K562 (cell line): ENCODE results near the gene SAE1. TPM values are rescaled to one million over a fixed set of nuclear protein-coding genes. Genes with fewer than 3 reads are reported as not detected.

Experiments used
- ARID3B ChIP-seq: fragments of 250-450 bp; sonication (Bioruptor Pico); IDR thresholded peaks from 2 replicates; pipeline ENCODE4 v1.4.0; 2020; ENCODE audit warnings: borderline replicate concordance
- BHLHE40 ChIP-seq: IDR thresholded peaks from 2 replicates; pipeline ENCODE4 v1.6.1; 2011; ENCODE audit warnings: low read length, improper control_type of control experiment
- E2F8 ChIP-seq: fragments of 450-650 bp; IDR thresholded peaks from 2 replicates; pipeline ENCODE4 v1.7.1; 2018; ENCODE audit warnings: mild to moderate bottlenecking, low read depth; ENCODE audit not compliant: partially characterized antibody
- HDGF ChIP-seq: fragments of 450-650 bp; IDR thresholded peaks from 2 replicates; pipeline ENCODE4 v1.6.1; 2016
- HEY1 ChIP-seq: fragments of 250-450 bp; sonication (Bioruptor Pico); IDR thresholded peaks from 2 replicates; pipeline ENCODE4 v1.5.0; 2020; ENCODE audit warnings: mild to moderate bottlenecking, moderate library complexity, borderline replicate concordance
- MAFG ChIP-seq: fragments of 450-650 bp; conservative IDR thresholded peaks from 2 replicates; pipeline ENCODE4 v1.6.1; 2016; ENCODE audit warnings: missing genetic modification characterization, missing compliant biosample characterization
- NR4A1 ChIP-seq, 2 experiments: fragments of 250-450 bp in 1 of 2; fragments of 450-650 bp in 1 of 2; sonication (Bioruptor Pico) in 1 of 2; IDR thresholded peaks; 2 replicates each; pipeline versions ENCODE4 v1.4.0 to v1.6.1; 2016 to 2020; ENCODE audit warnings: mild to moderate bottlenecking in 2 of 2, missing compliant biosample characterization in 1 of 2, missing genetic modification characterization in 1 of 2, moderate library complexity in 1 of 2
- POU5F1 ChIP-seq: fragments of 150-350 bp; IDR thresholded peaks from 2 replicates; pipeline ENCODE4 v1.6.1; 2014; ENCODE audit warnings: borderline replicate concordance, low read length, low read depth, mild to moderate bottlenecking; ENCODE audit not compliant: partially characterized antibody
- PURB ChIP-seq: sonication (generic); formaldehyde crosslinking; IDR thresholded peaks from 2 replicates; pipeline ENCODE4 v1.9.0; 2021; ENCODE audit warnings: low read depth, mild to moderate bottlenecking, missing genetic modification reagents
- THRB ChIP-seq: fragments of 450-650 bp; formaldehyde crosslinking; conservative IDR thresholded peaks from 2 replicates; pipeline ENCODE4 v1.4.0; 2022; ENCODE audit warnings: mild to moderate bottlenecking, missing genetic modification characterization
- XRCC3 ChIP-seq: fragments of 450-650 bp; IDR thresholded peaks from 2 replicates; pipeline ENCODE4 v1.6.1; 2017; ENCODE audit warnings: mild to moderate bottlenecking, moderate library complexity
- ZBTB5 ChIP-seq: fragments of 450-650 bp; IDR thresholded peaks from 2 replicates; pipeline ENCODE4 v1.6.1; 2017; ENCODE audit warnings: antibody characterized with exemption
- ZNF140 ChIP-seq: fragments of 250-450 bp; sonication (Bioruptor Pico); IDR thresholded peaks from 2 replicates; pipeline ENCODE4 v1.8.0; 2021; ENCODE audit warnings: moderate library complexity, mild to moderate bottlenecking, inconsistent platforms
- ZNF395 ChIP-seq: fragments of 200-800 bp; sonication (Bioruptor generic); IDR thresholded peaks from 2 replicates; pipeline ENCODE4 v1.6.1; 2017; ENCODE audit warnings: missing genetic modification characterization, missing compliant biosample characterization
- polyA plus RNA-seq, 8 experiments: library from polyadenylated mRNA; depleted of rRNA in 4 of 8; stranded (reverse) in 5 of 8; unstranded in 3 of 8; fragments of >200 nt; fragmentation: Nextera tagmentation in 2 of 8; fragmentation: Illumina TruSeq in 1 of 8; extraction: Ambion mirVana in 2 of 8; extraction: Trizol in 1 of 8; gene quantifications; 2 replicates each; pipeline versions ENCODE4 v1.2.1 to v1.2.3, GENCODE V29; 2011 to 2014; ENCODE audit warnings: inconsistent platforms in 1 of 8, missing spikeins in 1 of 8
- total RNA-seq, 7 experiments: library from RNA; depleted of rRNA in 6 of 7; stranded (reverse); fragments of >200 nt in 6 of 7; fragmentation: Illumina TruSeq in 2 of 7; extraction: Trizol in 2 of 7; gene quantifications; 2 replicates each; pipeline versions ENCODE4 v1.2.1 to v1.2.3, GENCODE V29; 2011 to 2021; ENCODE audit warnings: low replicate concordance in 1 of 7
- TF ChIP-seq, protein P1 (sequence below): fragments of 450-650 bp; IDR thresholded peaks from 2 replicates; pipeline ENCODE4 v1.6.1; 2016; ENCODE audit warnings: low read depth, mild to moderate bottlenecking, moderate library complexity
- TF ChIP-seq, protein P2 (sequence below): fragments of 250-450 bp; sonication (Bioruptor Pico); IDR thresholded peaks from 2 replicates; pipeline ENCODE4 v1.5.0; 2021

SAE1 gene
- total and polyA plus RNA-seq, 9 of the 15 experiments (the other 6 are each of a cell fraction or from before 2014, with no cell fraction given) = 82.8 to 299 (median 217) TPM

DNA sequence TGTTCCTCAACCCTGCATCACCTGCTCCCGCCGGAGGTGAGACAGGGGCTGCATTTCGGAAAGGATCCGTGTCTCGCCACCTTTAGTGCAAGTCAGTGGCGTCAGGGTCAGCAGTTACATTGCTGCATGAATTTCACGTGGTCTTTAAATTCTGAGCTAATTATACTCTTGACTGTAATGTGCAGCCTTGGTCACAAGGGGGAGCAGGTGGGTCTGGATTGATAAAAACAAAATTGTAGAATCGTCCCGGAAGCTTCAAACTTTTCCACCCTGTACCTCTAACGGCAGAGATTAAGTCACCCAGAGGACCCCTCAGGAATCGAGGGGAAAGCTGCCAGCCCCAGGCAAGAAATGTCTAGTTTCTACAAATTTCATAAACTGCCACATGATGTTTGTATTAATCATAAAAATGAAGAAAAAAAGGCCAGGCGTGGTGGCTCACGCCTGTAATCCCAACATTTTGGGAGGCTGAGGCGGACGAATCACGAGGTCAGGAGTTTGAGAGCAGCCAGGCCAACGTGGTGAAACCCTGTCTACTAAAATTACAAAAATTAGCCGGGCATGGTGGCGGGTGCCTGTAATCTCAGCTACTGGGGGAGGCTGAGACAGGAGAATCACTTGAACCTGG lies 80.2 kb downstream of the SAE1 start (continued):
- no peak for TF ChIP-seq HDGF
- 0 out of 2 replicates have a peak, but pooled peaks have one; percentile 62 for TF ChIP-seq ZNF140 (CRISPR knock-in tag)
- TF ChIP-seq, protein P1, sequence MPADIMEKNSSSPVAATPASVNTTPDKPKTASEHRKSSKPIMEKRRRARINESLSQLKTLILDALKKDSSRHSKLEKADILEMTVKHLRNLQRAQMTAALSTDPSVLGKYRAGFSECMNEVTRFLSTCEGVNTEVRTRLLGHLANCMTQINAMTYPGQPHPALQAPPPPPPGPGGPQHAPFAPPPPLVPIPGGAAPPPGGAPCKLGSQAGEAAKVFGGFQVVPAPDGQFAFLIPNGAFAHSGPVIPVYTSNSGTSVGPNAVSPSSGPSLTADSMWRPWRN = no peak
- peak; percentile 93 for TF ChIP-seq ZNF395 (CRISPR knock-in tag)
- no peak for TF ChIP-seq PURB
- TF ChIP-seq THRB = no peak; the same call in 1 of the 2 replicates
- TF ChIP-seq E2F8 = peak; percentile 25
- TF ChIP-seq ZBTB5 = no peak
- TF ChIP-seq NR4A1 (CRISPR knock-in tag; IDR thresholded peaks at IDR 0.05) = no peak
- TF ChIP-seq NR4A1 (tag; IDR thresholded peaks at IDR 0.05) = peak; percentile 88
- TF ChIP-seq MAFG (tag) = 0 out of 2 replicates have a peak, but pooled peaks have one; percentile 5
- TF ChIP-seq XRCC3 = no peak
- 0 out of 2 replicates have a peak, but pooled peaks have one; percentile 3 for TF ChIP-seq ARID3B (CRISPR knock-in tag)
- no peak for TF ChIP-seq BHLHE40
- TF ChIP-seq POU5F1 = no peak
- TF ChIP-seq HEY1 (CRISPR knock-in tag) = no peak
- TF ChIP-seq, protein P2, sequence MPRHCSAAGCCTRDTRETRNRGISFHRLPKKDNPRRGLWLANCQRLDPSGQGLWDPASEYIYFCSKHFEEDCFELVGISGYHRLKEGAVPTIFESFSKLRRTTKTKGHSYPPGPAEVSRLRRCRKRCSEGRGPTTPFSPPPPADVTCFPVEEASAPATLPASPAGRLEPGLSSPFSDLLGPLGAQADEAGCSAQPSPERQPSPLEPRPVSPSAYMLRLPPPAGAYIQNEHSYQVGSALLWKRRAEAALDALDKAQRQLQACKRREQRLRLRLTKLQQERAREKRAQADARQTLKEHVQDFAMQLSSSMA (CRISPR knock-in tag) = no peak
